OCI-LY7 (cell line): Measurements from ENCODE around the gene CR1L. TPM values are rescaled to one million over a fixed set of nuclear protein-coding genes. Genes with fewer than 3 reads are reported as not detected.
"Not testable (repeated sequence)": the region's sequence is repeated elsewhere in the genome, so short reads cannot be mapped to it uniquely, and the experiment has no call there.

Experiments used
- BruUV-seq: library from RNA; stranded (reverse); fragments of 400-500 nt; replicated peaks from 2 replicates; lab custom pipeline; 2021; lab: Mats Ljungman, UMichigan
- CTCF ChIA-PET: fragments of 300-600 bp; sonication (Branson Sonifier 250); formaldehyde crosslinking; loops from one replicate; lab custom pipeline; 2022; ENCODE audit warnings: antibody characterized with exemption; ENCODE audit not compliant: unreplicated experiment; lab: Charles Lee
- POLR2A ChIA-PET: fragments of 300-600 bp; sonication (Branson Sonifier 250); formaldehyde crosslinking; loops from one replicate; lab custom pipeline; 2022; ENCODE audit warnings: antibody characterized with exemption; lab: Charles Lee
- DNase-seq: peaks from one replicate; pipeline ENCODE4 v3.0.0-alpha.2; 2015; ENCODE audit warnings: low spot score
- H2AFZ ChIP-seq: fragments of 200-600 bp; sonication (generic), shearing (Covaris generic); 2 replicates; pipeline ENCODE4 v1.6.1; 2014; ENCODE audit warnings: mild to moderate bottlenecking, antibody characterized with exemption, low read length, moderate library complexity
- H3K27ac ChIP-seq: fragments of 200-600 bp; sonication (generic); 2 replicates; pipeline ENCODE4 v1.5.1; 2014; ENCODE audit warnings: mixed run types, low read depth, mild to moderate bottlenecking, moderate library complexity, low read length, inconsistent platforms; ENCODE audit not compliant: poor library complexity, severe bottlenecking
- H3K36me3 ChIP-seq: fragments of 200-600 bp; sonication (generic); 2 replicates; pipeline ENCODE4 v1.6.1; 2014; ENCODE audit warnings: mild to moderate bottlenecking, antibody characterized with exemption, low read length, moderate library complexity, mixed read lengths; ENCODE audit not compliant: insufficient read depth
- H3K4me1 ChIP-seq: fragments of 200-600 bp; sonication (generic); 2 replicates; pipeline ENCODE4 v1.5.1; 2014; ENCODE audit warnings: mild to moderate bottlenecking, low read length; ENCODE audit not compliant: insufficient read depth, poor library complexity, severe bottlenecking
- H3K4me2 ChIP-seq: fragments of 200-600 bp; sonication (generic); 2 replicates; pipeline ENCODE4 v1.6.1; 2014; ENCODE audit warnings: mild to moderate bottlenecking, low read length
- H3K4me3 ChIP-seq: fragments of 200-600 bp; sonication (generic); 2 replicates; pipeline ENCODE4 v1.5.1; 2014; ENCODE audit warnings: mild to moderate bottlenecking, low read depth, low read length; ENCODE audit not compliant: poor library complexity, severe bottlenecking
- H3K79me2 ChIP-seq: fragments of 200-600 bp; sonication (generic); 2 replicates; pipeline ENCODE4 v1.6.1; 2016; ENCODE audit warnings: low read depth, mild to moderate bottlenecking, low read length, moderate library complexity, mixed read lengths; ENCODE audit not compliant: insufficient read depth
- H3K9me2 ChIP-seq: fragments of 200-600 bp; sonication (generic); 2 replicates; pipeline ENCODE4 v1.6.1; 2016; ENCODE audit warnings: mild to moderate bottlenecking, low read length, mixed read lengths; ENCODE audit not compliant: insufficient read depth
- H3K9me3 ChIP-seq: fragments of 200-600 bp; sonication (generic); 2 replicates; pipeline ENCODE4 v1.6.1; 2014; ENCODE audit warnings: mild to moderate bottlenecking, mixed run types, low read length, mixed read lengths
- H4K20me1 ChIP-seq: fragments of 200-600 bp; sonication (generic); 2 replicates; pipeline ENCODE4 v1.6.1; 2014; ENCODE audit warnings: mild to moderate bottlenecking, antibody characterized with exemption, low read length, moderate library complexity, mixed read lengths; ENCODE audit not compliant: insufficient read depth
- EZH2phosphoT487 ChIP-seq: fragments of 200-600 bp; sonication (generic); IDR thresholded peaks from 2 replicates; pipeline ENCODE4 v1.6.1; 2018; ENCODE audit warnings: low read depth, borderline replicate concordance, mild to moderate bottlenecking, mixed run types, antibody characterized with exemption, low read length, moderate library complexity, mixed read lengths
- intact Hi-C: fragments of 100-400 bp; cut with micrococcal nuclease; formaldehyde crosslinking; loops from one replicate; pipeline ENCODE4 v1.10.0; 2022; ENCODE audit not compliant: unreplicated experiment
- total RNA-seq, 2 experiments: library from RNA; depleted of rRNA in 1 of 2; stranded (reverse); fragments of >200 nt in 1 of 2; shearing (Covaris generic) in 1 of 2; gene quantifications; 2 replicates each; pipeline ENCODE4 v1.2.3, GENCODE V29; 2014 to 2022
- TF ChIP-seq, protein P1 (sequence below): fragments of 200-600 bp; sonication (generic); conservative IDR thresholded peaks from 2 replicates; pipeline ENCODE4 v1.5.1; 2014; ENCODE audit warnings: mild to moderate bottlenecking, antibody characterized with exemption, low read length, moderate library complexity, mixed read lengths

Gene CR1L
- total RNA-seq, 2 experiments from 2014 or later = not detected

DNA sequence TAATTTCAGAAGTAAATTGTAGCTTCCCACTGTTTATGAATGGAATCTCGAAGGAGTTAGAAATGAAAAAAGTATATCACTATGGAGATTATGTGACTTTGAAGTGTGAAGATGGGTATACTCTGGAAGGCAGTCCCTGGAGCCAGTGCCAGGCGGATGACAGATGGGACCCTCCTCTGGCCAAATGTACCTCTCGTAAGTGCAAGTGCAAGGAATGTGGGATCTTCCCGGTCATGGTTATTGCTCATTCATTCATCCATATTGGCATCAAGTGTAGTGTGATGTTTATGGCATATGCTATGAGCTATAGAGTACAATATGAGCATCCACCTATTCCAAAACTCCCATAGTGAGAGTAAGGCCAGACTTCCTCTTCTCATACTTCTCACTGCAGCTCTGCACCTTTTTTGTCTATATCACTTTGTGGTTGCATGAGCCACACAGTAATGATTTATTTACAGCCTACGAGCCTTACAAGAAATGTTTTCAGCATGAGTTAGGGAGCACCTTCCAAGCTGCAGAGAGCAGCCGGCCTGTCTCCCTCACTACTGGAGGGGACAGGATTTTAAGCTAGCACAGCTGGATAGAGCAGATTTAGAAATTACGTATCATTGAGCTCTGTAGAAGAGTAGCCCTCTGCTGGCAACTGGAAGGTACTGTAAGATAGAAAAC lies 24.9 kb upstream of the CR1L start:
- CTCF ChIA-PET = interaction anchor here (0.6 to 1.3 kb wide), 3 partner anchors 9 to 349 kb away, joined by 3 to 4 read pairs (median 3); no protein-coding TSS in a partner anchor
- Histone ChIP-seq H3K36me3 (no peaks in the 10 kb centered on the region), H3K4me1 (no peaks in the 10 kb centered on the region), H2AFZ (no peak overlapping the region), H3K4me3 (no peak overlapping the region), H3K4me2 (no peak overlapping the region), H3K27ac (no peak overlapping the region), H3K9me2 (no peaks in the 10 kb centered on the region), H3K9me3 (no peaks in the 10 kb centered on the region), H3K79me2 (no peaks in the 10 kb centered on the region), H4K20me1 (no peaks in the 10 kb centered on the region)
- no TSS peak for BruUV-seq
- DNase-seq = peak; percentile 67
- intact Hi-C loops = no loop called here
- TF ChIP-seq, protein P1, sequence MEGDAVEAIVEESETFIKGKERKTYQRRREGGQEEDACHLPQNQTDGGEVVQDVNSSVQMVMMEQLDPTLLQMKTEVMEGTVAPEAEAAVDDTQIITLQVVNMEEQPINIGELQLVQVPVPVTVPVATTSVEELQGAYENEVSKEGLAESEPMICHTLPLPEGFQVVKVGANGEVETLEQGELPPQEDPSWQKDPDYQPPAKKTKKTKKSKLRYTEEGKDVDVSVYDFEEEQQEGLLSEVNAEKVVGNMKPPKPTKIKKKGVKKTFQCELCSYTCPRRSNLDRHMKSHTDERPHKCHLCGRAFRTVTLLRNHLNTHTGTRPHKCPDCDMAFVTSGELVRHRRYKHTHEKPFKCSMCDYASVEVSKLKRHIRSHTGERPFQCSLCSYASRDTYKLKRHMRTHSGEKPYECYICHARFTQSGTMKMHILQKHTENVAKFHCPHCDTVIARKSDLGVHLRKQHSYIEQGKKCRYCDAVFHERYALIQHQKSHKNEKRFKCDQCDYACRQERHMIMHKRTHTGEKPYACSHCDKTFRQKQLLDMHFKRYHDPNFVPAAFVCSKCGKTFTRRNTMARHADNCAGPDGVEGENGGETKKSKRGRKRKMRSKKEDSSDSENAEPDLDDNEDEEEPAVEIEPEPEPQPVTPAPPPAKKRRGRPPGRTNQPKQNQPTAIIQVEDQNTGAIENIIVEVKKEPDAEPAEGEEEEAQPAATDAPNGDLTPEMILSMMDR = peak; percentile 84
- TF ChIP-seq EZH2phosphoT487 = no peak
- POLR2A ChIA-PET = interaction anchor here (0.7 to 1.5 kb wide), 3 partner anchors 10 to 242 kb away, joined by 5 to 7 read pairs (median 5); no protein-coding TSS in a partner anchor

DNA sequence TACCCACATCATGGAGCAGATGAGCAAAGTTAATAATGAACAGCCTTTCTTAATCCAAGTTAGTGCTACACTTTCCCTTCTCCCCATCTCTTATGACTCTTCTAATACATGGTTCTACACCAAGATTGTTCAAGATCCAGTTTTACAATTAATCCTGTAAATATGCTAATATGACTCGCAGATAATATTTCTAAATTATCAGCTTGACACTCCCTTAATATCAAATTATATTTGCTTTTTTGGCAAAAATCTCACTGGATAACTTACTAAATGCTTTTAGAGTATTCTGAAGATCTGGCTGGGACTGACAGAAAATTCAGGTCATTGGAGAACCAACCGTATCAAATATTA lies 24.4 kb upstream of the CR1L start:
- ChIA-PET CTCF (interaction anchor here (0.6 to 1.3 kb wide), 3 partner anchors 10 to 349 kb away, joined by 3 to 4 read pairs (median 3); no protein-coding TSS in a partner anchor), POLR2A (interaction anchor here (1.2 to 1.5 kb wide), 2 partner anchors 11 to 177 kb away, joined by 5 to 7 read pairs; no protein-coding TSS in a partner anchor)
- no peak for TF ChIP-seq EZH2phosphoT487
- TF ChIP-seq, protein P1 = peak; percentile 19
- Histone ChIP-seq H4K20me1 (no peaks in the 10 kb centered on the region), H3K36me3 (no peaks in the 10 kb centered on the region), H3K79me2 (no peaks in the 10 kb centered on the region), H3K4me3 (no peak overlapping the region), H3K4me1 (no peaks in the 10 kb centered on the region), H3K27ac (no peak overlapping the region), H2AFZ (no peak overlapping the region), H3K9me3 (no peaks in the 10 kb centered on the region), H3K9me2 (no peaks in the 10 kb centered on the region), H3K4me2 (no peak overlapping the region)
- no TSS peak for BruUV-seq
- intact Hi-C loops = no loop called here
- DNase-seq = no peak

DNA sequence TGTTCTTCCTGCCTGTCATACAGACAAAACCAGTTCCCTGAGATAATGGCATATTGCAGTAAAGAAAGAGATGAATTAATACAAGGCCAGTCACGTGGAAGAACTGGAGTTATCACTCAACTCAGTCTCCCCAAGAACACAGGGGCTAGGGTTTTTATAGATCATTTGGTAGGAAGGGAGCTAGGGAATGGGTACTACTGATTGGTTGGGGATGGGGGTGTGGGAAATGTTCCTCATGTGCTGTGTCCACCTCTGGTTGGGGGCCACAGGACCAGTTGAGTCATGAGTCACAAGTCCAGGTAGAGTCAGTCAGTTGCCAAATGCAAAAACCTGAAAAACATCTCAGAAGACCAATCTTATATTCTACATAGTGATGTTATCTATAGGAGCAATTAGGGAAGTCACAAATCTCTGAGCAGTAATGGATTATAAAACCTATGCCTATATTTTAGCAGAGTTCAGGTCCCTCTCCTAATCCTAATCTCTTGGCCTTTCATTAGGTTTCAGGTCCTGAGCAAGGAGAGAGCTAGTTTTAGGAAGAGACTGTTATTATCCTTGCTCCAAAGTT lies 19.3 kb upstream of the CR1L start:
- BruUV-seq, H3K9me2 ChIP-seq, H3K36me3 ChIP-seq, H3K27ac ChIP-seq, H3K4me1 ChIP-seq, H2AFZ ChIP-seq, H3K9me3 ChIP-seq, H4K20me1 ChIP-seq, CTCF ChIA-PET, intact Hi-C loops, H3K4me2 ChIP-seq, POLR2A ChIA-PET, H3K79me2 ChIP-seq, H3K4me3 ChIP-seq, DNase-seq: not testable (repeated sequence)
